BE2C (cell line): ENCODE data around the gene PROSER3.

ENCODE experiments used
- DNase-seq: peaks from one replicate; pipeline ENCODE4 v3.0.0-alpha.2; 2020
- H3K27me3 ChIP-seq: fragments of 250-450 bp; sonication (Bioruptor Pico); 2 replicates; pipeline ENCODE4 v1.5.1; 2020; ENCODE audit warnings: mild to moderate bottlenecking
- H3K36me3 ChIP-seq: fragments of 250-450 bp; sonication (Bioruptor Pico); 2 replicates; pipeline ENCODE4 v1.5.1; 2020; ENCODE audit warnings: mild to moderate bottlenecking
- H3K4me1 ChIP-seq: fragments of 250-450 bp; sonication (Bioruptor Pico); 2 replicates; pipeline ENCODE4 v1.5.1; 2020
- H3K4me3 ChIP-seq: 2 replicates; pipeline ENCODE4 v1.5.1; 2011; ENCODE audit warnings: low read depth, low read length
- H3K9me3 ChIP-seq: fragments of 250-450 bp; sonication (Bioruptor Pico); 2 replicates; pipeline ENCODE4 v1.5.1; 2020
- CTCF ChIP-seq: IDR thresholded peaks from 2 replicates; pipeline ENCODE4 v1.5.1; 2012; ENCODE audit warnings: mild to moderate bottlenecking, low read depth, low read length

Gene PROSER3

GRCh38 chr19:35783469-35784434 lies 25.8 kb downstream of the PROSER3 start:
- Histone ChIP-seq H3K36me3 (peaks cover 5% of the 10 kb centered on the region; the same call in 1 of the 2 replicates), H3K9me3 (no peaks in the 10 kb centered on the region), H3K4me3 (no peak overlapping the region), H3K27me3 (no peaks in the 10 kb centered on the region), H3K4me1 (no peaks in the 10 kb centered on the region)
- TF ChIP-seq CTCF: no peak
- no peak for DNase-seq

- Histone ChIP-seq H3K36me3 (peaks cover 5% of the 10 kb centered on the region; the same call in 1 of the 2 replicates), H3K4me1 (no peaks in the 10 kb centered on the region), H3K4me3 (no peak overlapping the region), H3K9me3 (no peaks in the 10 kb centered on the region), H3K27me3 (no peaks in the 10 kb centered on the region)
- DNase-seq: no peak
- TF ChIP-seq CTCF: no peak
These were observed 26.7 kb downstream of the PROSER3 start for GRCh38 chr19:35784503-35785338.

- H3K36me3 ChIP-seq: peaks cover 5% of the 10 kb centered on the region; the same call in 1 of the 2 replicates
- no peaks in the 10 kb centered on the region for H3K27me3 ChIP-seq
- no peaks in the 10 kb centered on the region for H3K4me1 ChIP-seq
- H3K9me3 ChIP-seq: no peaks in the 10 kb centered on the region
- TF ChIP-seq CTCF: no peak
- no peak overlapping the region for H3K4me3 ChIP-seq
- no peak for DNase-seq
These were observed 27.3 kb downstream of the PROSER3 start for GRCh38 chr19:35785339-35785627.

- no peaks in the 10 kb centered on the region for H3K27me3 ChIP-seq
- H3K4me3 ChIP-seq: no peak overlapping the region
- no peak for DNase-seq
- no peaks in the 10 kb centered on the region for H3K4me1 ChIP-seq
- TF ChIP-seq CTCF: no peak
- peaks cover 5% of the 10 kb centered on the region; the same call in 1 of the 2 replicates for H3K36me3 ChIP-seq
- H3K9me3 ChIP-seq: no peaks in the 10 kb centered on the region
These were observed 28.6 kb downstream of the PROSER3 start for GRCh38 chr19:35786299-35787160.

GRCh38 chr19:35787227-35787799 lies 29.3 kb downstream of the PROSER3 start:
- Histone ChIP-seq H3K4me1 (no peaks in the 10 kb centered on the region), H3K27me3 (no peaks in the 10 kb centered on the region), H3K36me3 (peaks cover 2% of the 10 kb centered on the region; the same call in 1 of the 2 replicates), H3K4me3 (no peak overlapping the region), H3K9me3 (no peaks in the 10 kb centered on the region)
- no peak for TF ChIP-seq CTCF
- no peak for DNase-seq
